HepG2 (cell line): ENCODE measurements around the gene CTNNA3. TPM values are rescaled to one million over a fixed set of nuclear protein-coding genes. Genes with fewer than 3 reads are reported as not detected.

Experiments used
- AGO1 ChIP-seq: fragments of 200-400 bp; formaldehyde crosslinking; IDR thresholded peaks from 2 replicates; pipeline ENCODE4 v1.6.1; 2017; ENCODE audit warnings: mild to moderate bottlenecking, low read depth, low read length, moderate library complexity; ENCODE audit not compliant: poor library complexity, severe bottlenecking
- ARHGAP35 ChIP-seq: sonication (generic); formaldehyde crosslinking; IDR thresholded peaks from 2 replicates; pipeline ENCODE4 v1.9.0; 2022; ENCODE audit warnings: mild to moderate bottlenecking, inconsistent platforms, moderate library complexity, missing genetic modification reagents, borderline replicate concordance
- BRCA1 ChIP-seq: sonication (generic); formaldehyde crosslinking; IDR thresholded peaks from 2 replicates; pipeline ENCODE4 v1.4.0; 2020; ENCODE audit warnings: missing genetic modification reagents
- CEBPG ChIP-seq: IDR thresholded peaks from 2 replicates; pipeline ENCODE4 v1.6.1; 2016
- CREB1 ChIP-seq, 2 experiments: fragments of 450-650 bp in 1 of 2; IDR thresholded peaks; 2 replicates each; pipeline ENCODE4 v1.6.1; 2016 to 2017; ENCODE audit warnings: control low read depth in 1 of 2, mild to moderate bottlenecking in 1 of 2, missing compliant biosample characterization in 1 of 2, missing genetic modification characterization in 1 of 2
- IKZF4 ChIP-seq: sonication (generic); formaldehyde crosslinking; IDR thresholded peaks from 2 replicates; pipeline ENCODE4 v1.5.1; 2020; ENCODE audit warnings: borderline replicate concordance, mild to moderate bottlenecking, low read depth, missing genetic modification reagents; ENCODE audit errors: not compliant biosample characterization
- LBX2 ChIP-seq: sonication (generic); formaldehyde crosslinking; IDR thresholded peaks from 2 replicates; pipeline ENCODE4 v1.5.0; 2020; ENCODE audit warnings: missing genetic modification reagents, mild to moderate bottlenecking, borderline replicate concordance
- PLSCR1 ChIP-seq: sonication (generic); formaldehyde crosslinking; IDR thresholded peaks from 2 replicates; pipeline ENCODE4 v1.5.0; 2020; ENCODE audit warnings: missing genetic modification reagents, mild to moderate bottlenecking, borderline replicate concordance
- RORA ChIP-seq: sonication (generic); formaldehyde crosslinking; IDR thresholded peaks from 2 replicates; pipeline ENCODE4 v1.5.0; 2020; ENCODE audit warnings: mild to moderate bottlenecking, missing genetic modification reagents, moderate library complexity
- THAP7 ChIP-seq: sonication (generic); formaldehyde crosslinking; IDR thresholded peaks from 2 replicates; pipeline ENCODE4 v1.8.1; 2023; ENCODE audit warnings: mild to moderate bottlenecking, missing genetic modification reagents
- ZFYVE20 ChIP-seq: sonication (generic); formaldehyde crosslinking; IDR thresholded peaks from 2 replicates; pipeline ENCODE4 v1.8.0; 2023; ENCODE audit warnings: low read depth, mild to moderate bottlenecking, moderate library complexity, missing genetic modification reagents, borderline replicate concordance
- ZNF619 ChIP-seq: sonication (generic); formaldehyde crosslinking; IDR thresholded peaks from 2 replicates; pipeline ENCODE4 v1.4.0; 2020; ENCODE audit warnings: mild to moderate bottlenecking, missing genetic modification reagents
- polyA plus RNA-seq, 8 experiments: library from polyadenylated mRNA; depleted of rRNA in 3 of 8; stranded (reverse) in 7 of 8; unstranded in 1 of 8; fragments of >200 nt; fragmentation: Illumina TruSeq in 4 of 8; extraction: Trizol in 4 of 8; gene quantifications; 2 replicates each; pipeline versions ENCODE4 v1.2.1 to v1.2.3, GENCODE V29; 2011 to 2016; ENCODE audit warnings: low read depth in 4 of 8, missing spikeins in 1 of 8, mixed read lengths in 1 of 8; ENCODE audit not compliant: insufficient read depth in 1 of 8
- total RNA-seq, 5 experiments: library from RNA; depleted of rRNA; stranded (reverse); fragments of >200 nt; fragmentation: Illumina TruSeq; extraction: Trizol; gene quantifications; 2 replicates each; pipeline ENCODE4 v1.2.3, GENCODE V29; 2016; ENCODE audit warnings: low read depth in 1 of 5

CTNNA3 gene
- total and polyA plus RNA-seq, 2 of the 13 experiments (the other 11 are each of a cell fraction or from before 2014, with no cell fraction given) = not detected

GRCh38 chr10:65892284-65892683 lies 1803.7 kb downstream of the CTNNA3 start (continued):
- no peak for TF ChIP-seq CEBPG (CRISPR knock-in tag)
- no peak for TF ChIP-seq LBX2
- no peak for TF ChIP-seq RORA (CRISPR knock-in tag)
- TF ChIP-seq PLSCR1 (CRISPR knock-in tag) = no peak
- TF ChIP-seq ZFYVE20 (CRISPR knock-in tag) = no peak
- no peak for TF ChIP-seq IKZF4 (CRISPR knock-in tag)
- TF ChIP-seq THAP7 = no peak
- TF ChIP-seq ZNF619 (CRISPR knock-in tag) = no peak
- no peak for TF ChIP-seq ARHGAP35 (CRISPR knock-in tag)
- TF ChIP-seq BRCA1 (CRISPR knock-in tag) = no peak
- no peak for TF ChIP-seq CREB1 (IDR thresholded peaks at IDR 0.05)
- TF ChIP-seq CREB1 (CRISPR knock-in tag; IDR thresholded peaks at IDR 0.05) = no peak
- no peak for TF ChIP-seq AGO1
